Upper lobe of left lung (tissue), 6 donors: ENCODE data around the gene F7. TPM values are rescaled to one million over a fixed set of nuclear protein-coding genes. Genes with fewer than 3 reads are reported as not detected.
A peak's percentile ranks its signal among the peaks of the same experiment; 100 is the strongest.

Source experiments
- ATAC-seq, 2 donors: fragments of 200-7000 bp; cut with Tn5 transposase; one replicate each; pipeline ENCODE4 v1.9.1; 2022; ENCODE audit warnings: mild to moderate bottlenecking in 2 of 2, moderate library complexity in 2 of 2; ENCODE audit not compliant: low FRiP score in 2 of 2
- DNase-seq, 2 donors: peaks; one replicate each; pipeline ENCODE4 v3.0.0-alpha.2; 2019 to 2020
- H3K27ac ChIP-seq, 4 donors: fragments of 200-600 bp; sonication (generic); one replicate each; pipeline ENCODE4 v1.5.1; 2016 to 2019
- H3K27me3 ChIP-seq, 4 donors: fragments of 200-600 bp; sonication (generic); one replicate each; pipeline ENCODE4 v1.5.1; 2017 to 2019
- H3K36me3 ChIP-seq, 4 donors: fragments of 200-600 bp; sonication (generic); one replicate each; pipeline ENCODE4 v1.5.1; 2016 to 2019
- H3K4me1 ChIP-seq, 4 donors: fragments of 200-600 bp; sonication (generic); one replicate each; pipeline ENCODE4 v1.5.1; 2018 to 2019
- H3K4me3 ChIP-seq, 4 donors: fragments of 200-600 bp; sonication (generic); one replicate each; pipeline ENCODE4 v1.5.1; 2017 to 2019; ENCODE audit warnings: mild to moderate bottlenecking in 2 of 4, moderate library complexity in 1 of 4
- H3K9me3 ChIP-seq, 4 donors: fragments of 200-600 bp; sonication (generic); one replicate each; pipeline ENCODE4 v1.5.1; 2018 to 2019
- EP300 ChIP-seq, 4 donors: sonication (generic); formaldehyde crosslinking; IDR thresholded peaks; one replicate each; pipeline ENCODE4 v1.5.1; 2017; ENCODE audit warnings: antibody characterized with exemption in 4 of 4, control low read depth in 2 of 4
- POLR2A ChIP-seq, 4 donors: fragments of 450-650 bp; IDR thresholded peaks; one replicate each; pipeline ENCODE4 v1.5.1; 2016 to 2017; ENCODE audit warnings: antibody characterized with exemption in 4 of 4, mild to moderate bottlenecking in 2 of 4
- POLR2AphosphoS5 ChIP-seq, 2 donors: sonication (generic); formaldehyde crosslinking; IDR thresholded peaks; one replicate each; pipeline ENCODE4 v1.5.1; 2017; ENCODE audit warnings: antibody characterized with exemption in 2 of 2
- WGBS, 2 donors: methylation state at CpG; one replicate each; pipeline ENCODE4 v1.1.5; 2017 to 2018; 5-methylcytosine and 5-hydroxymethylcytosine counted together
- total RNA-seq, 6 donors: library from RNA; depleted of rRNA in 4 of 6; stranded (reverse); fragments of >200 nt in 4 of 6; gene quantifications; one replicate each; pipeline versions ENCODE4 v1.1.0 to v1.2.1, GENCODE V29; 2016 to 2021
- TF ChIP-seq, protein P1 (sequence below), 6 experiments: fragments of 450-650 bp in 4 of 6; fragments of 200-600 bp in 2 of 6; sonication (generic) in 2 of 6; IDR thresholded peaks; one replicate each; pipeline ENCODE4 v1.5.1; 2016 to 2019; ENCODE audit warnings: antibody characterized with exemption in 6 of 6
- donor health status: DM: no; HTN: no; CAD: no; lungs with moderate emphysema.
- donor health status: DM: no; HTN: yes; CAD: no; lungs with severe emphysema.

Gene F7
- total RNA-seq, 6 donors from 2014 or later: 0.20 TPM; not detected in 5

DNA sequence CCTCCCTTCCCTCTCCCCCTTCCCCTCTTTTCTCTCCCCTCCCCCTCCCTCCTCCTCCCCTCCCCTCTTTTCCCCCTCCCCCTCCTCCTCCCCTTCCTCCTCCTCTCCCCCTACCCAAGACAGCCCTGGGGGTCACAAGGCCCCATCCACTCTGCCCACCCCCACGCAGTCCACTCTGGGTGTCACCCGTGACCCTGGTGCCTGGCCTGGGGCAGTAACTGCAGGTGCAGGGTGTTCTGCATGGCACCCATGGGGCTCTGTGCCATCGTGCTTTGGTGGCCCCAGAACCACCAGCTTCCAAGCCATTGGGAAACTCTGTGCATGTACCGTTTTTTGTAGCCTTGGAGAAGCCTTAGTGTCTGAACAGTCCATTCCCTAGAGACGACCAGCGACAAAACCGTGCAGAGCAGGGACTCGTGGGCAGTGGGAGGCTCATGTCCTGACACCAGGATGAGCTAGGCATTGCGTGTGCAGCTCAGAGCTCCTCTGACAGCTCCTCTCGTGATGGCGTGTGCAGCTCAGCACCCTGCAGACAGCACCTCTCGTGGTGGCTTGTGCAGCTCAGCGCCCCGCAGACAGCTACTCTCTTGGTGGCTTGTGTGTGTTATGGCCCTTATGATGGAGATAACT lies 43.7 kb upstream of the F7 start:
- TF ChIP-seq POLR2A (IDR thresholded peaks at IDR 0.05): no peak
- TF ChIP-seq, protein P1, sequence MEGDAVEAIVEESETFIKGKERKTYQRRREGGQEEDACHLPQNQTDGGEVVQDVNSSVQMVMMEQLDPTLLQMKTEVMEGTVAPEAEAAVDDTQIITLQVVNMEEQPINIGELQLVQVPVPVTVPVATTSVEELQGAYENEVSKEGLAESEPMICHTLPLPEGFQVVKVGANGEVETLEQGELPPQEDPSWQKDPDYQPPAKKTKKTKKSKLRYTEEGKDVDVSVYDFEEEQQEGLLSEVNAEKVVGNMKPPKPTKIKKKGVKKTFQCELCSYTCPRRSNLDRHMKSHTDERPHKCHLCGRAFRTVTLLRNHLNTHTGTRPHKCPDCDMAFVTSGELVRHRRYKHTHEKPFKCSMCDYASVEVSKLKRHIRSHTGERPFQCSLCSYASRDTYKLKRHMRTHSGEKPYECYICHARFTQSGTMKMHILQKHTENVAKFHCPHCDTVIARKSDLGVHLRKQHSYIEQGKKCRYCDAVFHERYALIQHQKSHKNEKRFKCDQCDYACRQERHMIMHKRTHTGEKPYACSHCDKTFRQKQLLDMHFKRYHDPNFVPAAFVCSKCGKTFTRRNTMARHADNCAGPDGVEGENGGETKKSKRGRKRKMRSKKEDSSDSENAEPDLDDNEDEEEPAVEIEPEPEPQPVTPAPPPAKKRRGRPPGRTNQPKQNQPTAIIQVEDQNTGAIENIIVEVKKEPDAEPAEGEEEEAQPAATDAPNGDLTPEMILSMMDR (IDR thresholded peaks at IDR 0.05): no peak
- TF ChIP-seq POLR2AphosphoS5 (IDR thresholded peaks at IDR 0.05): no peak
- no peak for TF ChIP-seq EP300 (IDR thresholded peaks at IDR 0.05)
- Histone ChIP-seq H3K4me3 (no peak overlapping the region), H3K27ac (no peak overlapping the region), H3K9me3 (no peaks in the 10 kb centered on the region), H3K36me3 (peaks cover 0 to 43% (median 10%) of the 10 kb centered on the region in 4 donors), H3K27me3 (no peaks in the 10 kb centered on the region), H3K4me1 (no peaks in the 10 kb centered on the region)
- ATAC-seq (no peak), DNase-seq (no peak)
- 82 to 88% methylated on average over 10 to 12 of the region's 14 CpGs for WGBS, 2 donors

DNA sequence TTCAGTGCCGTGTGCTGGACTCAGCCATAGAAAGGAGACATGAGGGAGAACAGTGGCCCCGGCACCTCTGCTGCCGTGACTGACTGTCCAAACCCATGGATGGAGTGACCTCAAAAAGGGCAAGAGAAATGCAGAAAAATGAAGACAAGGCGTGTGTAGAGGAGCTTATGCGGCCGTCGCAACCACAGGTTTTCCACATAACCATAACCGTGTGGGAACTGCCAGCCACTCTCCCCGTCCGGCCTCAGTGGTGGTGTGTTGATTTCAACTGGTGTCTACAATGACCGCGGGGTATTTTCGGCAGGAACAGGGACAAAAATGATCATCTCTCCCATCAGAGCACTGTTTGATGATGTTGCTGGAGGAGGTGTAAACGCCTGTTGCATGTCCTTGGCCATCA lies 42.9 kb upstream of the F7 start:
- WGBS, 2 donors: 89 to 91% methylated on average over 14 of the region's 14 CpGs
- H3K27me3 ChIP-seq: no peaks in the 10 kb centered on the region

DNA sequence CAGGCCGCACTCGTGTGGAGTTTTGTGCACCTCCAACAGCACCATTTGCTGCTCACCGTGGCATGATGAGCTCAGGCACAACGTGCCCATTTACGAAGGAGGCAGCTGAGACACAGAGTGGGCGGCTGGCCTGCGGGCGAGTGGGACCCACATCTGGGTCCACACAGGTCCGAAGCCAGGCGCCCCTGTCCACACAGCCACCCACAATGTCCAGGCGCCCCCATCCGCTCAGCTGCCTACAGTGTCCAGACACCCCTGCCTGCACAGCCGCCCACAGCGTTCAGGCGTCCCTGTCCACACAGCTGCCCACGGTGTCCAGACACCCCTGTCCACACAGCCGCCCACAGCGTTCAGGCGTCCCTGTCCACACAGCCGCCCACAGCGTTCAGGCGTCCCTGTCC lies 42.5 kb upstream of the F7 start:
- no peaks in the 10 kb centered on the region for H3K4me1 ChIP-seq
- 90 to 91% methylated on average over 9 to 22 of the region's 22 CpGs for WGBS, 2 donors
- H3K27me3 ChIP-seq: no peaks in the 10 kb centered on the region
- DNase-seq: no peak
- H3K4me3 ChIP-seq: no peak overlapping the region
- ATAC-seq: no peak
- TF ChIP-seq EP300 (IDR thresholded peaks at IDR 0.05) (no peak), POLR2A (IDR thresholded peaks at IDR 0.05) (no peak), POLR2AphosphoS5 (IDR thresholded peaks at IDR 0.05) (no peak)
- TF ChIP-seq, protein P1 (IDR thresholded peaks at IDR 0.05): no peak
- no peak overlapping the region for H3K27ac ChIP-seq
- peaks cover 0 to 45% (median 10%) of the 10 kb centered on the region in 4 donors for H3K36me3 ChIP-seq
- no peaks in the 10 kb centered on the region for H3K9me3 ChIP-seq

More for the DNA sequence above, 42.9 kb upstream of the F7 start:
- H3K36me3 ChIP-seq: peaks cover 0 to 45% (median 10%) of the 10 kb centered on the region in 4 donors
- no peak for ATAC-seq
- no peaks in the 10 kb centered on the region for H3K9me3 ChIP-seq
- no peak overlapping the region for H3K27ac ChIP-seq
- H3K4me3 ChIP-seq: no peak overlapping the region
- TF ChIP-seq EP300 (IDR thresholded peaks at IDR 0.05) (no peak), POLR2AphosphoS5 (IDR thresholded peaks at IDR 0.05) (no peak), POLR2A (IDR thresholded peaks at IDR 0.05) (no peak)
- TF ChIP-seq, protein P1 (IDR thresholded peaks at IDR 0.05): no peak
- no peak for DNase-seq
- no peaks in the 10 kb centered on the region for H3K4me1 ChIP-seq

DNA sequence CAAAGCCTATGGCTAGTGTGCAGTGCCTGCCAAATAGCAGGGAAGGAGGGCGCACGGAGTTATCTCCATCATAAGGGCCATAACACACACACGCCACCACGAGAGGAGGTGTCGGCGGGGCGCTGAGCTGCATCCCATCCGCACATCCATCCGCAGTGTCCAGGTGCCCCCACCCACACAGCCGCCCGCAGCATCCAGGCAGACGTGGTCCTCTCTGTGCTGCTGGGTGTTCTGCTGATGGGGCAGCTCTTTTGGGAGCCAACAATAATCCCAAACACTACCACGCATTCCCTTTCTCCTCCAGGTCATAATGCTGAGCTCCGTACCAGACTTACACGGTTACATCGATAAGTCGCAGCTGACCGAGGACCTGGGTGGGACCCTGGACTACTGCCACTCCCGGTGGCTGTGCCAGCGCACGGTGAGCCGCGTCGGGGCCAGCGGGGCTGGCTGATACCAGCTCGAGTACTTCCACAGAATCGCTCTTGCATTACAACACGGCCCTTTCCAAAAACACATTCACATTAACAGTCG lies 41.5 kb upstream of the F7 start:
- Histone ChIP-seq H3K27me3 (no peaks in the 10 kb centered on the region), H3K27ac (no peak overlapping the region), H3K4me1 (no peaks in the 10 kb centered on the region), H3K9me3 (no peaks in the 10 kb centered on the region), H3K4me3 (no peak overlapping the region), H3K36me3 (peaks cover 0 to 45% (median 10%) of the 10 kb centered on the region in 4 donors)
- TF ChIP-seq, protein P1 (IDR thresholded peaks at IDR 0.05): no peak
- TF ChIP-seq POLR2A (IDR thresholded peaks at IDR 0.05): no peak
- no peak for TF ChIP-seq POLR2AphosphoS5 (IDR thresholded peaks at IDR 0.05)
- no peak for TF ChIP-seq EP300 (IDR thresholded peaks at IDR 0.05)
- ATAC-seq: peak in 1 of 2 donors; percentile 6
- DNase-seq: peak in 1 of 2 donors; percentile 85
- WGBS, 2 donors: 86 to 92% methylated on average over 23 to 29 of the region's 29 CpGs
